ENCODE measurements around the gene NFAM1.
A peak's percentile ranks its signal among the peaks of the same experiment; 100 is the strongest.

NFAM1 gene

DNA sequence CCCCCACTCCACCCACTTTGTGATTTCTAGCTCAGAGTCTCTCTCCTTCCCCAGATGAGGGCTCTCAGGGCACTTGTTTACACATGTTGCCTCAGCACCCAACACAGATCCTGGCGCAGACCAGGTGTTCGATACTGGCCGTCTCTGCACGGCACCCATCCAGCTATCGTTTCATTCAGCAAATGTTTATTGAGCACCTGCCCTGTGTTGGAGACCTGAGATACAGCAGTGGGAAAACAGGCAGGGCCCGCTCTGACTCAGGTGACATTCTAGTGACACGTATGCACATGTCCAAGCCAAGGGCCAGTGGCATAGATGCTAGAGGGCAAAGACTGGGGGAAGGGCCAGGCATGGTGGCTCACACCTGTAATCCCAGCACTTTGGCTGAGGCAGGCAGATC, 71.9 kb downstream of the NFAM1 start:
- no peak for DNase-seq (ENCODE audit: low read depth in 2 of 2)

DNA sequence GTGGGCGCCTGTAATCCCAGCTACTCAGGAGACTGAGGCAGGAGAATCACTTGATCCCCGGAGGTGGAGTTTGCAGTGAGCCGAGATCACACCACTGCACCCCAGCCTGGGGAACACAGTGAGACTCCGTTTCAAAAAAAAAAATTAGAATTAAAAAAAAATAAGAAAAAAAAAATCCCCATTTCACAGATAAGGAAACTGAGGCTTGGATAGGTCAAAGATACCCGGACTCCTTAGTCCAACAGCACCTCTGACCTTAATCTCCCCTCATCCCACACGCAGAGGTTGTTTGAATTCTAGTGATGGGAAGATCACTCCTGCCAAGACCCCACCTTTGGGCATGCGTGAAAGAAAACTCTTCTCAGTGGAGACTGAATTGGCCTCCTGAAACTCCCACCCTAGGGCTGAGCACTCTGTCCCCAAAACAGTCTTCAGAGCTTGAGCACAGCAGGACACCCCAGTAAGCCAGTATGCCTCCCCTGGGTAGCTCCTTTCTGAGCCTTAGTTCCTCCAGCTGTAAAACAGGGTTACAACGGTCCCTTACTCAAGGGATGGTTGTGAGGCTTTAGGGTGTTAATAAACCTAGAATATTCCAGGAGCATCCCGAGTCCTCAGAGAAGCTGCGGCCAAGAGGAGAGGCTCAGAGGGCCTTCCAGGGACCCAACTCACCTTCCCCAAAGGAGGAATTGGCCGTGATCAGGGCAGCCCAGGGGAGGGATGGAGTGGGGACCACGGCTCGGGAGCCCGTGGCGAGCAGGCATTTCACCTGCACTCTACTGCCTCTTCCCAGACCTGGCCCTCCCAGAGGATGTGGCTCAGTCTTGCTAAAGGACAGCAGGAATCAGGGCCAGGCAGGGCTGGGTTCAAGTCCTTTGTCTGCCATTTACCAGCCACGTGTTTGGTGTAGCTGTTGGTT, 73.3 kb downstream of the NFAM1 start:
- DNase-seq (ENCODE audit: low read depth in 2 of 2), result no peak

DNA sequence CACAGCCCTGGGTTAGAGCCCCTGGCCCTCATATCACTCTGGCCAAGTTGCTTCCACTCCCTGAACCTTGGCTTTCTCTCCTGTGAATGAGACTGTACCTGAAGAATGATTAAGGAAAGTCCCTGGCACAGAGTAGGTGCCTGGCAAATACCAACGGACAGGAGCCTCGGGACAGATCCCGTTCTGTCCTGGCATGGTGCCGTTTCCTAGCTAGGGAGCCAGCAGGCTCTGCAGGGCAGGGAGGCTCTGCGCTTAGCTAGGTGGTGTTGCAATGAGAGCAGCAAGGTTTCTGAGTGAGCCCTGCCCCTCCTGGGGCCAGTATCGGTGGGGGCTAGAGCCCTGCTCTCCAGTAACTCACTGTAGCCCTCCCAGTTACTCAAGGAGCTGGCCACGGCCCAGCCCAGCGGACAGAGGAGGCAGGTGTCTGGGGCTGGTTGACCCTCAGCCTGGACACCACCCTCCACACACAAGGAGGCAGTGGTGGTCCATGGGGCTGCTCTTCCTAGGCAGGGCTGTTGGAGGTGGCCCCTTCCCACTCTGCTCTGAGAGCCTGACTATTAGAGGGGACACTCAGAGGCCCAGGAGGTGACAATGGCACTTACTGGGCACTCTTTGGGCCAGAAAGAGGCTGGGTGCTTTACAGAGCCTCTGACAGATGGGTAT, 74.4 kb downstream of the NFAM1 start:
- DNase-seq (ENCODE audit: low read depth in 2 of 2), result no peak

DNA sequence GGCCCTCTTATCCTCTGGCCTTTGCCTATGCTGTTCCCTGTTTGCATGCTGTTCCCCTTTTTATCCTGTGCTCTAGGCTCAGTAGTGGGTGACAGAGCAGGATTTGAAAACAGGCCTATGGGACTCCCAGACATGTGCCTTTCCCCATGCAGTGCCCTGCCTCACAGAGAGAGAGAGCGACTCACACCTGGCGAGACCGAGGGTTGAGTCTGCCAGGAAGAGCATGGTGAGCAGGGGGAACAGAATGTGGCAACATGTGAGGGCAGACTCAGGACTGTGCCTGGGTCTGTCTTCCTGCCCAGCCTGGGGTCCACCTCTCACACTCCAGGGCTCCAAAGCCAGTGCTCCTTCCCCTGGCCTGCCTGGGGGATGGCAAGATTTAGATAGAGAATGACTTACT, 75.0 kb downstream of the NFAM1 start:
- no peak for DNase-seq (ENCODE audit: low read depth in 2 of 2)

DNA sequence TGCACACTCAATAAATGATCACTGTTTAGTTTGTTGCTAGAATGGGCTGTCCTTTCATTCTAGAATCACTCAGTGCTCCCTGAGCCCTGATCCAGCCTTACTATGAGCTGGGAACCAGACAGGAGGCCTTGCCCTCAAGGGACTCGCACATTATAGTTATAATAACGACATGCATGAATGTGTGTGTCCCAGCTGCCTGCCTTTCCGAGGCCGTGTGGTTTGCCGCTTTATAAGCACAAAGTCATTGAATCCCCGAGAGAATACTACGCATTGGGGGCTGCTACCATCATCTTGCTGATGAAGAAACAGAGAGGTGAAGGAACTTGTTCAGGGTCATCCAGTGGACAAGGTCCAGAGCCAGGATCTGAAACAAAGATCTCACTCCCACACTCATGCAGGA, 75.7 kb downstream of the NFAM1 start:
- no peak for DNase-seq (ENCODE audit: low read depth in 2 of 2)

DNA sequence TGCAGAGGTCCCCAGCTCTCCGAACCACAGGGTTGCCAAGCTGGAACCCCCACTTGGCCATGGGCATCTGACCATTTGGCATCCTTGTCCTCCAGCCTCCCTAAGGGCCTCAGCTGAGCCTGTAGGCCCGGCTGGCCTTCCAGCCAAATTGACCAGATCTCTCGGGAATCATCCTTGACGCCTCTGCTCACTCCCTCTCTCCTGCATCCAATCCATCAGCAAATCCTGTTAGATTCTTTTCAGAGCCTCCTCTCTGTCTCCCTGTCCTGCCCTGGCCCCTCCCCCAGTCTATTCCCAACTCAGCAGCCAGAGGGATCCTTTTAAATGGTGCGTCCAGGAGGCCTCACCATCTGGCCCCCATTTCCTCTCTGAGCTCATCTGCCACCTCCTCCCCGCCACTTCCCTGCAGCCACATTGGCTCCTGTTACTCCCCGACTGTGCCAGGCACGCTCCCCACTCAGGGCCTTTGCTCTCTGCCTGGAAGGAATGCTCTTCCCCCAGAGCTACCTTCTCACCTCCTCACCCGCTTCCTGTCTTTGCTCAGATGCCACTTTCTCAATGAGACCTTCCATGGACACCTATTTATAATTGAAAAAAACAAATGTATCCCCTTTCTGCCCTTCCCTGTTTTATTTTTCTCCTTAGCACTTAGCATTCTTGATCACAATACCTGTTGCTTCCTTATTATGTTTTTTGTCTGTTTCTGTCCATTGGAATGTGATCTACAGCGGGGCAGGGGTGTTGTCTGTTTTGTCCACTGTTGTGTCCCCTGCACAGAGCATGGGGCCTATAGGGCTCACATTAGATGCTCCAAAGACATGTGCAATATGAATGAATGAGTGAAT, 78.1 kb downstream of the NFAM1 start:
- no peak for DNase-seq (ENCODE audit: low read depth in 2 of 2)

DNA sequence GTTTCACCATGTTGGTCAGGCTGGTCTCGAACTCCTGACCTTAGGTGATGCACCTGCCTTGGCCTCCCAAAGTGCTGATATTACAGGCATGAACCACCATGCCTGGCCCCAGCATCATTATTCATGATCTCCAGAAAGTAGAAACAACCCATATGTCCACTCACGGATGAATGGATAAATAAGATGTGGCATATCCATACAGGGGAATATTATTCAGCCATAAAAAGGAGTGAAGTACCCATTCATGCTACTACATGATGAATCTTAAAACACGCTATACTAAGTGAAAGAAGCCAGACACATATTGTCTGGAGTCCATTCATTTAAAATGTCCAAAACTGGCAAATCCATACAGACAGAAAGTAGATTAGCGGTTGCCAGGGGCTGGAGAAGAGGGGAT, 81.8 kb downstream of the NFAM1 start:
- no peak for DNase-seq (ENCODE audit: low read depth in 2 of 2)

DNA sequence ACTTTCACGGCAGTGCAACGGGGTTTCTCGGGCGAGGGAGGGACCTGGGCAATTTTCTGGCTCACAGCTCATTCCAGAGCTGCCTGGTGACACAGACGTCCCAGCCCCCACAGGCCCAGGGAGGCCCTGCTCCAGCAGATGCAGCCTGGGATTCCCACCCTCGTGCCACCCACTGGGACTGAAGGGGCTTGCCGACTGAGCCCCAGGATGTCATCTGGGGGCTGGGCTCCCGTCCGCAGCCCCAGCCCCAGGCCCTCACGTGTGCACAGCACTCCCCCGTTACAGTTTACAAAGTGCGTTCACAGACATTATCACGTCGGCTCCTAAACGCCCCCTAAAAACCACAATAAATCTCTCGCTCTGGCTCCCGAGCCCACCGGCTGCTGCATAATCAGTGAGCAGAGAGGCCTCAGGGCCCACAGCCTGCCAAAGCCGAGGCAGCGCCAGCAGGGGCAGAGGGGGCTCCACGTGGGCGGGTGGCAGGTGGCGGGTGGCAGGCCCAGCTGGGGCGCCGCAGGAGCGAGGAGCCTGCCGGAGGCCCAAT, 84.8 kb downstream of the NFAM1 start:
- no peak for DNase-seq (ENCODE audit: low read depth in 2 of 2)

DNA sequence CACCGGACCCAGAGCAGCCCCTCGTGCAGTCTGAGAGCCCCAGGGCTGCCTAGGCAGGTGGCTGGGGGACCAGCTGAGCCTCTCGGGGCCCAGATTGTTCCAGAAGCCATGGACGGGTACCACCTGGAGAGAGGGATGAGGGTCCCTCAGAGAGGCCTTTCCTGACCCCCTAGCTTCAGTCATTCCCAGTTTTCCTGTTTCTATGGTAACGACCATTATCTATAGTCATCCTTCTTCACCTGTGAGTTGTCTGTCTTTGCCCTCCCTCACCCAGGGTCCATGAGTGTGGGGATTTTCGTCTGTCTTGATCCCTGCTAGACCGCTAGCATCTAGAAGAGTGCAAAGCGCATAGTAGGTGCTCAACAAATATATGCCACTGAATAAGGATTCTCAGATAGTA, 85.5 kb downstream of the NFAM1 start:
- DNase-seq (ENCODE audit: low read depth in 2 of 2), result no peak

DNA sequence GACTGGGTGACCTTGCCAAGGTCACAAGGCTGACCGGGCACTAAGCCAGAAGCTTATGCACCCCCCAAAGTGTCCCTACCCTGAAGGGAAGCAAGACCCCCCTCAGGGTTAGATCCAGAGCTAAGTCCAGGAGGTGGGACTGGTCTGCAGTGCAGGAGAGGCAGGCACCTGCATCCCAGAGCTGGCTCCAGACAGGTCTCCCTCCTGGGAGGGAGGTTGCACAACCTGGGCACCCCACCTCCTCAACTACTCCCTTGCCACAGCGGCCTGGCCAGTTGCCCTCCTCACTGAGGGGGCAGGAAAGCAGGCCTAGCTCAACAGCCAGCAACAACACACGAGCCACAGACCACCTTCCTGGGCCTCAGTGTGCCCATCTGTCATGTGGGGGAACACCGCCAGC, 86.7 kb downstream of the NFAM1 start:
- DNase-seq (ENCODE audit: low read depth in 2 of 2), result no peak

DNA sequence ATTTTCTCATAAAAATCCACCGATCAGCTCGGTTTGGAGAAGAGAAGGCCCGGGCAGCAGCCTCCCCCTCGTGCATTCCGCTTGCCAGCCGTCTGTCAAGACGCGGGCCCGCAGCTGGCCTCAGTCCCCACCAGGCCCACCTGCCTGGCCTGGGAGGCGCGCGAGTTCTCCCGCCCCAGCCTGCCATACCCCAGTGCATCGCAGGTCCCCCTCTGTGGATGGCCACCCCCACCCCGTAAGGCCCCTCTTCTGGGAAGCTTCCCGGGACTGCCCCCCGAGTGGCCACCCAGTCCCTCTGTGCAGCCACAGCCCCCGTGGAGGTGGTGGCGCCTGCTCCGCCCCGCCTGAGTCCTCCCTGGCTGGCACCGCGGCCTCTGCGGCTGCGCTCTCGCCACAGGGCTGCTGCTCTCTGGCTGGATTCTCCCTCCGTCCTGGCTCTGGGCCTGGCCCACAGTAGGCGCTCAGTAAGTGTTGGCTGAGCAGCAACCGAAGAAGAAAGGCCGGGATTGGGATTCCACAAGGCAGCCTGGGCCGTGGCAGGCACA, 87.8 kb downstream of the NFAM1 start:
- no peak for DNase-seq (ENCODE audit: low read depth in 2 of 2)

DNA sequence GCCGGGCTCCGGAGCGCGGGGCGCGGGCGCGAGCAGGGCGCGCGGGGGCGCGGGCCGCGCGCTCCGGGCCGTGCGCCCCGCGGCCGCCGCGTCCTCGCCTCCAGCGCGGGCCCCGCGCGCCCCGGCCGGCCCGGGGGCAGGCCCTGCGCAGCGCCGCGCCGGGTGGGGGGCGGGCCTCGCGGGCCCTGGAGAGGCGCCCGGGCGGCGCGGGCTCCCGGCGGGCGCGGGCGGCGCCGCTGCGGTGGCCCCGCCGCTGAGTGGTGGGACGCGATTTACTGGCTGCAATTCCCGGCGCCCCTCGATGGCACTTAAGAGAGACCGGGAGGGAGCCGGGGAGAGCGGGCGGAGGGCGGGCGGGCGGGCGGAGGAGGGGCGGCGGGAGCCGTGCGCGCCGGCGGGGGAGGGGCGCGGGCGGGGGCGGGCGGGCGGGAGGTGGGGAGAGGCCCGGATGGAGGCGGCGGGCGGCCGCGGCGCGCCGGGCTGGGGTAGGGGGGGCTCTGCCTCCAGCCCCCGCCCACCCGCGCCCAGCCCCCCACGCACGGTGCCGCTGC, 88.6 kb downstream of the NFAM1 start:
- DNase-seq (ENCODE audit: low read depth in 2 of 2), result peak in 1 of 2 donors; percentile 35

DNA sequence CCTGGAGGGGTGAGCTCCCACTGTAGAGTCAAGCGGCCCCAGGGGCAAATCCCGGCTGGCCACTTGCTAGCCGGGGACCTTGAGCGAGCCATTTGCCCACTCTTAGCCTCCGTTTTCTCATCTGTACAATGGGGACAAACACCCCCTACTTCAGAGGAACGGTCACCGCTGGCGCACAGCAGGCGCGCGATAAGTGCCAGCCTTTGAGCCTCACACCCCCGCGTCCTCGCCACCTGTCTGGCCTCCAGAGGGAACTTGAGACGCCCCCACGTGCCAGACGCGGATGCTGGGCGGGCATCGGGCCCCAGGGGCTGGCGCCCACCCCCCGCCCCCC, 89.1 kb downstream of the NFAM1 start:
- DNase-seq (ENCODE audit: low read depth in 2 of 2), result peak in 1 of 2 donors; percentile 16

DNA sequence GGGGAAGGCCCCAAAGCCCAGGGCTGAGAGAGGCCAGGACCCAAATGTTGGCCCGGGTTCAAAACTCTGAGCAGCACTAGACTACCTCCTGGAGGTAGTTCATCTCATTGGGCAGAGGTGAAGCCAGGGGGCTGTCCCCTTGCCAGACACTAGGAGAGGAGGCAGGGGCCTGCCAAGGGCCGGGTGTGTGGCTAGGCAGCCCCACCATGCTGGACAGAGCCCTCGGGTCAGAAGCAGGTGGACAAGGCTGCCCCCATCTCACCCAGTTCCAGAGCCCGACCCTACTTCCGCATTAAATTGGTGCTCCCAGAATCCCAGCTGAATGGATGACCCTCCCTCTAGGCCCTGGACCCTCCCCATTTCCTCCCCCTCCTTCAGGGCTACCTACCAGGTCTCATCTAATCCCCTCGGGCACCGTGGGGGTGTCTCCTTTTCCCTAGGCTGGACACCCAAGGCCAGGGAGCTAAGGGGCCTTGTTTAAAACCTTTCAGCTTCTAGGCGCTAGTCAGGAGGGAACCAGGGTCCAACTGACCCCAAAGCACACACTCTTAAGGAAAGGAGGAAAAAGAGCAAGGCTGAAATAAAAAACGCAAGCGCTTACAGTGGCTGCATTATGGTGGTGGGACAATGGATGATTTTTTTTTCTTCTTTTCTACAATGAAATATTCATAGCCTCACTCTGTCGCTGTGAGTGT, 89.6 kb downstream of the NFAM1 start:
- DNase-seq (ENCODE audit: low read depth in 2 of 2), result no peak

DNA sequence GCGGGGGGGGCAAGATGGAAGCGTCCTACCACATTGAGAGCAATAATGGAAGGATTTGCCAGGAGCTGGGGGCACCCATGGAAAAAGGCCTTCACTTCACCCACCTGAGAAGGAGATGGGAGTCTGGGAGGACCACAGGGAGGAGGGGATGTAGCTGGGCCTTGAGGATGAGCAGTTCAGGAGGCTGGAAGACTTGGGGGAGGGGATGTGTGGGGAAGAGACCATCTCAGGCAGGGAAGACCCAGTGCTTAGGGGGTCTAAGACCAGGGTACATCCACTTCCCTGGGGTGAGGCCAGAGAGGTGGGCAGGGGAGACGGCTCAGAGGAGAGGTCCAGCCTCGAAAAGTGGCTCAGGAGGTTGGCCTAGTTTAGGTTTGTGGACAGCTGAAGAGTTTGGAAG, 90.4 kb downstream of the NFAM1 start:
- DNase-seq (ENCODE audit: low read depth in 2 of 2), result no peak

DNA sequence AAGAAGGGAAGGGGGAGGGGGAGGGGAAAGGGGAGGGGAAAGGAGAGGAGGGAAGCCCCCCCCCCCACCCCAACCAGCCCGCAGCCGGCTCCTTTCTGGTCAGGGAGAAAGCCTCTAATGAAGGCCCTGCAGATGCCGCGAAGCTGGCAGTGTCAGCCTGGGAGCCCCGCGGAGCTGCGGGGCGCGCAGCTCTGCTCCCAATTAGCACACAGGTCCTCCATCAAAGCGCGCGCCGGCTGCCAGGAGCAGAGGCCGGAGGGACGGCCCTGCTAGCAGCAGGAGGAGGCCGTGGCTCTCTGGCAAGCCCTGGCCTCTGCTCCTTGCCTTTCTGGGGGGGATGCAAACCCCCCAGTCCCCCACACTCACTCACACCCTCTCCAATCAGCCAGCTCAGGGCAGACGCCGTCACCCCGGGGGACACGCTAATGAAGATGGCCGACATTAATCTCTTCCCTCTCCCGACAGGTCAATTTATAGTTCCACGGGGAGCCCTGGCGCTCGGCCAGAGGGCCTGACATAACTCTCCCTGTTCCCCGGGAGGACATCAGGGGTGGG, 91.3 kb downstream of the NFAM1 start:
- no peak for DNase-seq (ENCODE audit: low read depth in 2 of 2)

DNA sequence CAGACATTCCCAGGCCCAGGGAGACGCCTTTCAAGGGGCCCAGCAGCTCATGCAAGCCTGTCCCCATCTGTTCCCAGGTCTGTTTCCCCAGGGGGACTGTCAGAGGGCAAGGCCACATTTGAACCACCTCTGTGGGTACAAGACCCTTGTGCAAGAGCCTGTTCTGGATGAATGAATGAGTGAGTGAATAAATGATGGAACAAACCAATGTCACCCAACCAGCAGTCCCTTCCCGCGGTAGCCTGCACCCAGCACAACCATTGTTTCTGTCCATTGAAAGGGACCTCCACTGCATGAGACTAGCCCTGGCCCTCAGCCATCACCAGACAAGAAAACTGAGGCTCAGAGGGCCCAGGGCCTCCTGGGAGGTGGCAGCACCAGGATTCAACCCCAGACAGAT, 92.1 kb downstream of the NFAM1 start:
- no peak for DNase-seq (ENCODE audit: low read depth in 2 of 2)

DNA sequence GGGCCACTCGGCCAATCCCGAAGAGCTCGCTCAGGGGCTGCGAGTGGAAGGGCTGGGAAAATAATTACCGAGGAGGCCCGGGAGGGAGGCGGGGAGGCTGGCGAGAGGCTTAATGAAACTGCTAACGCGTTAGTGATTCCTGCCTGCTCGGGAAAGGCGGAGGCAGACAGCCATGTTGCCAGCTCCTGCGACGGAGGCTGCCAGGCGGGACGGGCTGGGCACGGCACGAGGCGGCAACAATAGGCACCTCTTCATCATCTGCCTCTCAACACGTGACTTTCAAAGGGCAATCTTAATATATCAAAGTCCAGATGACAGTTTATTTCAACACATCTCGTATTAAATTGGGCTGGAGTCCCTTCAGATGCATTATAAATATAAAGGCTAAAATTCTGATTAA, 93.7 kb downstream of the NFAM1 start:
- DNase-seq (ENCODE audit: low read depth in 2 of 2), result no peak

DNA sequence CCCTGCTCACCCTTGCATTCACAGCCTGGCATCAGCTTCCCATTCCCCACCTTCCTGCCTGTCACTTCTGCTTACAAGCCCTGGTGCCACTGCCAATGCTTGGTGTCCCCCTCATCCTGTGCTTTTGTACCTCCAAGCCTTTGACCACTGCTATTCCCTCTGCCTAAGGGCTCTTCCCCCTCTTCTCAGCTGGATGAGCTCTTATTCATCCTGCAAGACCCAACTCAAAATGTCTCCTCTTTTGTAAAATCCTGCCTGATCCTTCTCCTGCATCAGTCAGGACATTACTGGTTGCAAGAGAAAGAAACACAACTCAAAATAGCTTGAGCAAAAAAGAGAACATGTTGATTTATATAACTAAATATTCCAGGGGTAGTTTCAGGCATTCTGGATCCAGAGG, 94.8 kb downstream of the NFAM1 start:
- DNase-seq (ENCODE audit: low read depth in 2 of 2), result no peak

DNA sequence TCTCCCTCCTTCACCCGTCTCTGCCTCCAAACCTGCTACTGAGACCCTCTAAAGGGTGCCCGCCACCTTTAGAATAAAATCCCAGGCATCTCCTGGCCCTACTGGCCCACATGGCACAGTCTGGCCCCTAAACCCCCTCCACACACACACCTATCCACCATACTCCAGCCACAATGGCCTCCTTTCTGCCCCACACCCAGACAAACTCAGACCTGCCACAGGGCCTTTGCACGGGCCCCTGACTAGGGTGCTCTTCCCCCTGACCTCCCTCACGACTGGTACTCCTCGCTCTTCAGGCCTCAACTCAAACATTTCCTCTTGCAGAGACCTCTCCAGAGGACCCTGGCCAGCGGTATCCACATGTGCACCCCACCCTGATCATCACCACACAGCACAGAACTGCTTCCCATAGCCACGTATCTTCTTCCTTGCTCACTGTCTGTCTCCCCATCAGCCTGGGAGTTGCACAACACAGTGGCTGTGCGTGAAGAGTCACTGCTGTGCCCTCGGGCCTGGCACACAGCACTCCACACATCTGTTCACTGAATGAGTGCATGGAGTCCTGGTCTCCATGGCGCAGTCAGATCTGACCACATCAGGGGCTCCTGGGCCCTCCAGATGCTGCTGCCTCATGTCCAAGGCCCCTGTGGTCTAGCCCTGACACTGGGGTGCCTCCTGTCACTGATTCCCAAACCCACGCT, 95.5 kb downstream of the NFAM1 start:
- no peak for DNase-seq (ENCODE audit: low read depth in 2 of 2)
